PC-3 (cell line): ENCODE data around the gene EIF4E2. TPM values are rescaled to one million over a fixed set of nuclear protein-coding genes. Genes with fewer than 3 reads are reported as not detected.

Source experiments
- ATAC-seq: fragments of 200-7000 bp; cut with Tn5 transposase; 2 replicates; pipeline ENCODE4 v1.9.1; 2020; ENCODE audit warnings: mild to moderate bottlenecking, moderate library complexity
- BruUV-seq: library from RNA; stranded (reverse); fragments of 400-500 nt; replicated peaks from 2 replicates; lab custom pipeline; 2021; lab: Mats Ljungman, UMichigan
- CTCF ChIA-PET: fragments of 300-600 bp; sonication (Branson Sonifier 250); formaldehyde crosslinking; loops from one replicate; lab custom pipeline; 2022; ENCODE audit warnings: antibody characterized with exemption; lab: Charles Lee
- POLR2A ChIA-PET: fragments of 300-600 bp; sonication (Branson Sonifier 250); formaldehyde crosslinking; loops from one replicate; lab custom pipeline; 2022; ENCODE audit warnings: antibody characterized with exemption; ENCODE audit not compliant: unreplicated experiment; lab: Charles Lee
- DNase-seq: peaks from one replicate; pipeline ENCODE4 v3.0.0-alpha.2; 2015
- H2AFZ ChIP-seq: fragments of 300-600 bp; sonication (generic); 2 replicates; pipeline ENCODE4 v1.6.0; 2016; ENCODE audit warnings: antibody characterized with exemption, low read length
- H3F3A ChIP-seq: fragments of 300-600 bp; sonication (generic); one replicate; pipeline ENCODE4 v1.6.0; 2017; ENCODE audit warnings: antibody characterized with exemption, low read length, control low read depth, mild to moderate bottlenecking; ENCODE audit not compliant: unreplicated experiment
- H3K27ac ChIP-seq: fragments of 300-600 bp; sonication (generic); 2 replicates; pipeline ENCODE4 v1.5.1; 2016; ENCODE audit warnings: mild to moderate bottlenecking, low read length
- H3K27me3 ChIP-seq: fragments of 300-600 bp; sonication (generic); 2 replicates; pipeline ENCODE4 v1.6.1; 2016; ENCODE audit warnings: low read length, mixed read lengths
- H3K36me3 ChIP-seq: fragments of 300-600 bp; sonication (generic); 2 replicates; pipeline ENCODE4 v1.6.1; 2016; ENCODE audit warnings: low read depth, mixed run types, low read length, mixed read lengths
- H3K4me1 ChIP-seq: fragments of 300-600 bp; sonication (generic); 2 replicates; pipeline ENCODE4 v1.5.1; 2016; ENCODE audit warnings: low read length; ENCODE audit not compliant: insufficient read depth
- H3K4me2 ChIP-seq: fragments of 300-600 bp; sonication (generic); 2 replicates; pipeline ENCODE4 v1.6.0; 2016; ENCODE audit warnings: low read length
- H3K4me3 ChIP-seq: fragments of 300-600 bp; sonication (generic); 2 replicates; pipeline ENCODE4 v1.5.1; 2016; ENCODE audit warnings: mild to moderate bottlenecking, low read length, mixed read lengths
- H3K79me2 ChIP-seq: fragments of 300-600 bp; sonication (generic); 2 replicates; pipeline ENCODE4 v1.6.1; 2017; ENCODE audit warnings: low read length, mixed read lengths
- H3K9ac ChIP-seq: fragments of 300-600 bp; sonication (generic); 2 replicates; pipeline ENCODE4 v1.6.0; 2016; ENCODE audit warnings: mild to moderate bottlenecking, low read length
- H3K9me2 ChIP-seq: fragments of 300-600 bp; sonication (generic); replicated peaks from 2 replicates; pipeline ENCODE4 v1.6.1; 2016; ENCODE audit warnings: mixed run types, low read length, mixed read lengths
- H3K9me3 ChIP-seq: fragments of 300-600 bp; sonication (generic); 2 replicates; pipeline ENCODE4 v1.6.1; 2016; ENCODE audit warnings: low read length, mixed read lengths
- H4K20me1 ChIP-seq: fragments of 300-600 bp; sonication (generic); 2 replicates; pipeline ENCODE4 v1.6.1; 2016; ENCODE audit warnings: low read length, mixed read lengths
- EZH2 ChIP-seq: fragments of 300-600 bp; sonication (generic); IDR thresholded peaks from one replicate; pipeline ENCODE4 v1.6.1; 2017; ENCODE audit warnings: antibody characterized with exemption, mild to moderate bottlenecking, low read length; ENCODE audit not compliant: unreplicated experiment
- EZH2phosphoT487 ChIP-seq: fragments of 300-600 bp; sonication (generic); IDR thresholded peaks from 2 replicates; pipeline ENCODE4 v1.6.1; 2018; ENCODE audit warnings: mild to moderate bottlenecking, antibody characterized with exemption, low read length, borderline replicate concordance
- intact Hi-C: fragments of 100-400 bp; cut with micrococcal nuclease; formaldehyde crosslinking; loops from 2 replicates; pipeline ENCODE4 v1.9.0; 2023
- total RNA-seq: library from RNA; depleted of rRNA; stranded (reverse); fragments of >200 nt; gene quantifications from 2 replicates; pipeline ENCODE4 v1.2.3, GENCODE V29; 2014
- TF ChIP-seq, protein P1 (sequence below): fragments of 300-600 bp; sonication (generic); conservative IDR thresholded peaks from 2 replicates; pipeline ENCODE4 v1.5.1; 2017; ENCODE audit warnings: antibody characterized with exemption, low read depth, mild to moderate bottlenecking, low read length

Gene EIF4E2
- total RNA-seq, 1 experiment from 2014 or later = 55.1 TPM

DNA sequence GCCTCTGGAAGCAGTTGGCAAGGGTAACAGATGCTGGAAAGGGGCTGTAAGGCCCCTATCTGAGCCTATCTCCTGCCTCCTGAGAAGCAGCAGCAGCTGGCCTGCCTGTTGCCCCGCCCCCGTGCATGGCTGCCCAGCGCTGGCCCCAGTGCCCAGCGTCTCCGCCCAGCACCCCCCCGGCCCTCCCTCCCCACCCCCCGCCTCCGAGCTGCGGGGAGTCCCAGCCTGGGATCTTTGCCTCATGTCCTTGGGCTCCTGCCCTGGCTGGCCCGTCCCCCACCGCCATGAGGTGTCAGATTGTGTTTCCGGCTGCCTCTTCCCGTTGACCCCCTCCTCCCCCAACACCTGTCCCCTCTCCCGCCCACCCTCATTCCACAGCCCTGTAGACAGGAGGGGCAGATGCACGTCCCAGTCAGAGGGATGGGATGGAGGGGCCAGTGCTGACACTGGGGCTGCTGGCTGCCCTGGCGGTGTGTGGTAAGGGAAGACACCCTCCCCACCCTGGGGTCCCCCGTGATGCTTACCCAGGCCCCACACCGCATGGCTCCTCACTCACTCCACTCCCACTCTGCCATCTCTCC lies 24.6 kb upstream of the EIF4E2 start, which contains the start of gene CHRND:
TSS of gene CHRND (plus strand) at position 370 of the 581 bp plus-strand sequence. CDS start at position 426, 56 bp downstream.
- Histone ChIP-seq H3F3A (no peaks in the 10 kb centered on the region), H3K79me2 (no peaks in the 10 kb centered on the region), H3K27ac (no peak within 1 kb of the TSS), H4K20me1 (no peaks in the 10 kb centered on the region), H3K9me3 (no peaks in the 10 kb centered on the region), H3K4me3 (no peak within 1 kb of the TSS), H2AFZ (no peak within 1 kb of the TSS), H3K9me2 (no peaks in the 10 kb centered on the region), H3K4me1 (no peaks in the 10 kb centered on the region), H3K9ac (no peak within 1 kb of the TSS), H3K36me3 (no peaks in the 10 kb centered on the region), H3K4me2 (no peak within 1 kb of the TSS), H3K27me3 (peaks cover 26% of the 10 kb centered on the region)
- ATAC-seq (no peak), DNase-seq (no peak)
- POLR2A ChIA-PET = no interaction called here
- intact Hi-C loops = no loop called here
- no TSS peak for BruUV-seq
- TF ChIP-seq EZH2 = no peak
- TF ChIP-seq, protein P1, sequence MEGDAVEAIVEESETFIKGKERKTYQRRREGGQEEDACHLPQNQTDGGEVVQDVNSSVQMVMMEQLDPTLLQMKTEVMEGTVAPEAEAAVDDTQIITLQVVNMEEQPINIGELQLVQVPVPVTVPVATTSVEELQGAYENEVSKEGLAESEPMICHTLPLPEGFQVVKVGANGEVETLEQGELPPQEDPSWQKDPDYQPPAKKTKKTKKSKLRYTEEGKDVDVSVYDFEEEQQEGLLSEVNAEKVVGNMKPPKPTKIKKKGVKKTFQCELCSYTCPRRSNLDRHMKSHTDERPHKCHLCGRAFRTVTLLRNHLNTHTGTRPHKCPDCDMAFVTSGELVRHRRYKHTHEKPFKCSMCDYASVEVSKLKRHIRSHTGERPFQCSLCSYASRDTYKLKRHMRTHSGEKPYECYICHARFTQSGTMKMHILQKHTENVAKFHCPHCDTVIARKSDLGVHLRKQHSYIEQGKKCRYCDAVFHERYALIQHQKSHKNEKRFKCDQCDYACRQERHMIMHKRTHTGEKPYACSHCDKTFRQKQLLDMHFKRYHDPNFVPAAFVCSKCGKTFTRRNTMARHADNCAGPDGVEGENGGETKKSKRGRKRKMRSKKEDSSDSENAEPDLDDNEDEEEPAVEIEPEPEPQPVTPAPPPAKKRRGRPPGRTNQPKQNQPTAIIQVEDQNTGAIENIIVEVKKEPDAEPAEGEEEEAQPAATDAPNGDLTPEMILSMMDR = no peak
- TF ChIP-seq EZH2phosphoT487 = no peak
- CTCF ChIA-PET = no interaction called here

DNA sequence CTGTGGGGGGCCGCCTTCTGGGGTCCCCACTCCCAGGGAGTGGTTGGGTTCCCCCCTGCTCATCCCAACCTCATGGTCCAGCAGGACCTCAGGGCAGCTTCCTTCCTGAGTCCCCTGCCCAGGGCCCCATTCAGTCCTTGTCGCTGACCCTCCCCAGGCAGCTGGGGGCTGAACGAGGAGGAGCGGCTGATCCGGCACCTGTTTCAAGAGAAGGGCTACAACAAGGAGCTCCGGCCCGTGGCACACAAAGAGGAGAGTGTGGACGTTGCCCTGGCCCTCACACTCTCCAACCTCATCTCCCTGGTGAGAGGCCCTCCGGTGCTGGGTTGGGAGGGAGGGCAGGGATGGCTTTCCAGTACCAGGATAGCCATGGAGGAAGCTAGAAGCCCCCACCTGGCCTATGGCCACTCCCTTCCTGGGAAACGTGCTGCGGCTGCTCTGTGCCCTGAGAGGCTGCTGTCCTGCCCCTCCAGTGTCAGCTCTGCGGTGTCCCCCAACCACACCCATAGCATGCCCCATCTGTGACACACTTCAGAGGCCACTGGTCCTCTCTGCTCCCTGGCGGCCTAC lies 24.0 kb upstream of the EIF4E2 start:
- intact Hi-C loops = no loop called here
- POLR2A ChIA-PET = no interaction called here
- Histone ChIP-seq H3K9me3 (no peaks in the 10 kb centered on the region), H3K27ac (no peak overlapping the region), H3K9ac (no peak overlapping the region), H3F3A (no peaks in the 10 kb centered on the region), H3K4me1 (no peaks in the 10 kb centered on the region), H2AFZ (no peak overlapping the region), H4K20me1 (no peaks in the 10 kb centered on the region), H3K79me2 (no peaks in the 10 kb centered on the region), H3K36me3 (no peaks in the 10 kb centered on the region), H3K9me2 (no peaks in the 10 kb centered on the region), H3K4me3 (no peak overlapping the region), H3K4me2 (no peak overlapping the region), H3K27me3 (peaks cover 26% of the 10 kb centered on the region)
- no TSS peak for BruUV-seq
- ATAC-seq (no peak), DNase-seq (no peak)
- CTCF ChIA-PET = no interaction called here
- TF ChIP-seq EZH2phosphoT487 = no peak
- TF ChIP-seq, protein P1 = no peak
- no peak for TF ChIP-seq EZH2

DNA sequence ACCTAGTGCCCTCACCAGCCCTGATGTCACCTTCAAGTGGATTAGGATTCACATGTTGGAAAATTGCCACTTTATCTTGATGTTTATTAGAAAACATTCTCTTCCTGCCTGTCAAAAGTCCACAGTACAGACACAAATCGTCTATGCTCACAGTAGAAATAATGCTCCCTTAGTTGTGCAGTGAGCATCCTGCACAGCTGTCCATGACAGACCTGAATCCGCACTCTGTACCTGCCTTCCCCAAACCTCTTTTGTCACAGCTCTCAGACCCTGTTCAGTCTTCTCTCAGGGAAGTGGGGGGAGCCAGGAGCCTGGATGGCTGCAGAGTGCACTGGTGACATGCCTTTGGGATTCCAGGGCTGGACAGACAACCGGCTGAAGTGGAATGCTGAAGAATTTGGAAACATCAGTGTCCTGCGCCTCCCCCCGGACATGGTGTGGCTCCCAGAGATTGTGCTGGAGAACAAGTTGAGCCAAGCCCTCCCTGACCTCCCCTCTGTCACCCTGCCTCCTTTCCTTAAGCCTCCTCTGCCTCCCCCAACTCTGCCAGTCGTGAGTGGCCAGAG lies 22.5 kb upstream of the EIF4E2 start:
- ChIA-PET POLR2A (no interaction called here), CTCF (no interaction called here)
- Histone ChIP-seq H3K4me1 (no peaks in the 10 kb centered on the region), H3K79me2 (no peaks in the 10 kb centered on the region), H3K9ac (no peak overlapping the region), H3F3A (no peaks in the 10 kb centered on the region), H3K36me3 (no peaks in the 10 kb centered on the region), H3K9me3 (no peaks in the 10 kb centered on the region), H3K27me3 (peaks cover 18% of the 10 kb centered on the region), H3K27ac (no peak overlapping the region), H3K4me2 (no peak overlapping the region), H3K4me3 (no peak overlapping the region), H4K20me1 (no peaks in the 10 kb centered on the region), H3K9me2 (no peaks in the 10 kb centered on the region), H2AFZ (no peak overlapping the region)
- BruUV-seq = no TSS peak
- DNase-seq (no peak), ATAC-seq (no peak)
- intact Hi-C loops = no loop called here
- TF ChIP-seq EZH2phosphoT487 (no peak), EZH2 (no peak)
- TF ChIP-seq, protein P1 = no peak
